GM13977 (cell line): ENCODE results near the gene TMEM11.

Source experiments
- DNase-seq: peaks from one replicate; pipeline ENCODE4 v3.0.0; 2012; ENCODE audit warnings: low spot score
- CTCF ChIP-seq: IDR thresholded peaks from 2 replicates; pipeline ENCODE4 v1.5.1; 2012; ENCODE audit warnings: mild to moderate bottlenecking, control low read depth; ENCODE audit not compliant: insufficient read depth; ENCODE audit errors: extremely low read depth, missing control alignments
- in situ Hi-C: fragments of 300-500 bp; cut with MboI; formaldehyde crosslinking; loops from one replicate; pipeline ENCODE4 v1.12.0; 2022; ENCODE audit warnings: low sequenced_read_pairs, low pct_unique_long_range_greater_than_20kb, mixed read lengths, inconsistent platforms; ENCODE audit not compliant: unreplicated experiment

Gene TMEM11

GRCh38 chr17:21174713-21175112, 39.2 kb downstream of the TMEM11 start:
- DNase-seq, result no peak
- in situ Hi-C loops, result no loop called here
- TF ChIP-seq CTCF, result no peak

- no peak for DNase-seq
- TF ChIP-seq CTCF, result no peak
Measured at GRCh38 chr17:21174186-21174585, 39.8 kb downstream of the TMEM11 start.

GRCh38 chr17:21173543-21173942, 40.4 kb downstream of the TMEM11 start:
- in situ Hi-C loops, result no loop called here
- DNase-seq, result no peak
- no peak for TF ChIP-seq CTCF

More at GRCh38 chr17:21174186-21174585, 39.8 kb downstream of the TMEM11 start:
- in situ Hi-C loops, result no loop called here

GRCh38 chr17:21172846-21173245, 41.1 kb downstream of the TMEM11 start:
- DNase-seq, result peak; percentile 8
- TF ChIP-seq CTCF, result no peak
- in situ Hi-C loops, result no loop called here

GRCh38 chr17:21171970-21172510, 41.9 kb downstream of the TMEM11 start:
- DNase-seq, result peak; percentile 1
- in situ Hi-C loops, result no loop called here
- TF ChIP-seq CTCF, result no peak

GRCh38 chr17:21171309-21171922, 42.5 kb downstream of the TMEM11 start:
- no peak for TF ChIP-seq CTCF
- in situ Hi-C loops, result no loop called here
- peak; percentile 70 for DNase-seq
